ENCODE results near the gene CHRDL2.

CHRDL2 gene

GRCh38 chr11:74710281-74710938, 20.8 kb downstream of the CHRDL2 start:
- TF ChIP-seq SUZ12 (IDR thresholded peaks at IDR 0.05; ENCODE audit: extremely low read depth, insufficient read depth, insufficient read length) (no peak), YY1 (IDR thresholded peaks at IDR 0.05; ENCODE audit: insufficient read depth, insufficient read length) (no peak), ZNF274 (IDR thresholded peaks at IDR 0.05; ENCODE audit: low read depth, low read length) (no peak)
- H3K9me3 ChIP-seq (ENCODE audit: insufficient read depth, low read length): no peaks in the 10 kb centered on the region
- H3K36me3 ChIP-seq (ENCODE audit: insufficient read depth, insufficient read length, low read length): no peaks in the 10 kb centered on the region
- no peaks in the 10 kb centered on the region for H3K27me3 ChIP-seq (ENCODE audit: insufficient read depth, insufficient read length)
- no peak for DNase-seq (ENCODE audit: low read depth, low spot score)
- H3K4me3 ChIP-seq (ENCODE audit: insufficient read length, low read depth): no peak overlapping the region
- H3K9ac ChIP-seq (ENCODE audit: insufficient read length, low read depth): peak overlapping the region; percentile 26
- H3K4me1 ChIP-seq (ENCODE audit: insufficient read depth, insufficient read length): peaks cover 12% of the 10 kb centered on the region

GRCh38 chr11:74709175-74709574, 22.1 kb downstream of the CHRDL2 start:
- no peak overlapping the region for H3K4me3 ChIP-seq (ENCODE audit: insufficient read length, low read depth)
- peaks cover 12% of the 10 kb centered on the region for H3K4me1 ChIP-seq (ENCODE audit: insufficient read depth, insufficient read length)
- no peaks in the 10 kb centered on the region for H3K36me3 ChIP-seq (ENCODE audit: insufficient read depth, insufficient read length, low read length)
- TF ChIP-seq YY1 (IDR thresholded peaks at IDR 0.05; ENCODE audit: insufficient read depth, insufficient read length): no peak
- TF ChIP-seq ZNF274 (IDR thresholded peaks at IDR 0.05; ENCODE audit: low read depth, low read length): no peak
- no peak for TF ChIP-seq SUZ12 (IDR thresholded peaks at IDR 0.05; ENCODE audit: extremely low read depth, insufficient read depth, insufficient read length)
- no peak overlapping the region for H3K9ac ChIP-seq (ENCODE audit: insufficient read length, low read depth)
- no peaks in the 10 kb centered on the region for H3K9me3 ChIP-seq (ENCODE audit: insufficient read depth, low read length)
- no peak for DNase-seq (ENCODE audit: low read depth, low spot score)
- H3K27me3 ChIP-seq (ENCODE audit: insufficient read depth, insufficient read length): no peaks in the 10 kb centered on the region

- H3K36me3 ChIP-seq (ENCODE audit: insufficient read depth, insufficient read length, low read length): no peaks in the 10 kb centered on the region
- H3K9ac ChIP-seq (ENCODE audit: insufficient read length, low read depth): no peak overlapping the region
- H3K9me3 ChIP-seq (ENCODE audit: insufficient read depth, low read length): no peaks in the 10 kb centered on the region
- no peak for TF ChIP-seq ZNF274 (IDR thresholded peaks at IDR 0.05; ENCODE audit: low read depth, low read length)
- TF ChIP-seq SUZ12 (IDR thresholded peaks at IDR 0.05; ENCODE audit: extremely low read depth, insufficient read depth, insufficient read length): no peak
- no peak for TF ChIP-seq YY1 (IDR thresholded peaks at IDR 0.05; ENCODE audit: insufficient read depth, insufficient read length)
- peaks cover 12% of the 10 kb centered on the region for H3K4me1 ChIP-seq (ENCODE audit: insufficient read depth, insufficient read length)
- no peak overlapping the region for H3K4me3 ChIP-seq (ENCODE audit: insufficient read length, low read depth)
- H3K27me3 ChIP-seq (ENCODE audit: insufficient read depth, insufficient read length): no peaks in the 10 kb centered on the region
- DNase-seq (ENCODE audit: low read depth, low spot score): no peak
Observed at GRCh38 chr11:74707602-74708510, 23.4 kb downstream of the CHRDL2 start.

- H3K9me3 ChIP-seq (ENCODE audit: insufficient read depth, low read length): no peaks in the 10 kb centered on the region
- no peaks in the 10 kb centered on the region for H3K27me3 ChIP-seq (ENCODE audit: insufficient read depth, insufficient read length)
- H3K36me3 ChIP-seq (ENCODE audit: insufficient read depth, insufficient read length, low read length): no peaks in the 10 kb centered on the region
- no peak overlapping the region for H3K9ac ChIP-seq (ENCODE audit: insufficient read length, low read depth)
- H3K4me3 ChIP-seq (ENCODE audit: insufficient read length, low read depth): no peak overlapping the region
- no peak for DNase-seq (ENCODE audit: low read depth, low spot score)
- TF ChIP-seq ZNF274 (IDR thresholded peaks at IDR 0.05; ENCODE audit: low read depth, low read length) (no peak), YY1 (IDR thresholded peaks at IDR 0.05; ENCODE audit: insufficient read depth, insufficient read length) (no peak), SUZ12 (IDR thresholded peaks at IDR 0.05; ENCODE audit: extremely low read depth, insufficient read depth, insufficient read length) (no peak)
- peaks cover 12% of the 10 kb centered on the region for H3K4me1 ChIP-seq (ENCODE audit: insufficient read depth, insufficient read length)
Observed at GRCh38 chr11:74707182-74707581, 24.0 kb downstream of the CHRDL2 start.

- DNase-seq (ENCODE audit: low read depth, low spot score): no peak
- Histone ChIP-seq H3K9ac (ENCODE audit: insufficient read length, low read depth) (no peak overlapping the region), H3K9me3 (ENCODE audit: insufficient read depth, low read length) (no peaks in the 10 kb centered on the region), H3K36me3 (ENCODE audit: insufficient read depth, insufficient read length, low read length) (no peaks in the 10 kb centered on the region), H3K4me3 (ENCODE audit: insufficient read length, low read depth) (no peak overlapping the region), H3K4me1 (ENCODE audit: insufficient read depth, insufficient read length) (peaks cover 2% of the 10 kb centered on the region), H3K27me3 (ENCODE audit: insufficient read depth, insufficient read length) (no peaks in the 10 kb centered on the region)
- TF ChIP-seq ZNF274 (IDR thresholded peaks at IDR 0.05; ENCODE audit: low read depth, low read length): no peak
- no peak for TF ChIP-seq YY1 (IDR thresholded peaks at IDR 0.05; ENCODE audit: insufficient read depth, insufficient read length)
- TF ChIP-seq SUZ12 (IDR thresholded peaks at IDR 0.05; ENCODE audit: extremely low read depth, insufficient read depth, insufficient read length): no peak
Observed at GRCh38 chr11:74703211-74703610, 28.0 kb downstream of the CHRDL2 start.

- no peaks in the 10 kb centered on the region for H3K36me3 ChIP-seq (ENCODE audit: insufficient read depth, insufficient read length, low read length)
- no peak overlapping the region for H3K4me3 ChIP-seq (ENCODE audit: insufficient read length, low read depth)
- no peaks in the 10 kb centered on the region for H3K9me3 ChIP-seq (ENCODE audit: insufficient read depth, low read length)
- no peak overlapping the region for H3K9ac ChIP-seq (ENCODE audit: insufficient read length, low read depth)
- H3K4me1 ChIP-seq (ENCODE audit: insufficient read depth, insufficient read length): no peaks in the 10 kb centered on the region
- DNase-seq (ENCODE audit: low read depth, low spot score): peak; percentile 58
- no peaks in the 10 kb centered on the region for H3K27me3 ChIP-seq (ENCODE audit: insufficient read depth, insufficient read length)
- no peak for TF ChIP-seq YY1 (IDR thresholded peaks at IDR 0.05; ENCODE audit: insufficient read depth, insufficient read length)
- TF ChIP-seq SUZ12 (IDR thresholded peaks at IDR 0.05; ENCODE audit: extremely low read depth, insufficient read depth, insufficient read length): no peak
- TF ChIP-seq ZNF274 (IDR thresholded peaks at IDR 0.05; ENCODE audit: low read depth, low read length): no peak
Observed at GRCh38 chr11:74702383-74703007, 28.7 kb downstream of the CHRDL2 start.

GRCh38 chr11:74701351-74701750, 29.9 kb downstream of the CHRDL2 start:
- H3K4me3 ChIP-seq (ENCODE audit: insufficient read length, low read depth): no peak overlapping the region
- no peaks in the 10 kb centered on the region for H3K9me3 ChIP-seq (ENCODE audit: insufficient read depth, low read length)
- no peaks in the 10 kb centered on the region for H3K4me1 ChIP-seq (ENCODE audit: insufficient read depth, insufficient read length)
- no peaks in the 10 kb centered on the region for H3K27me3 ChIP-seq (ENCODE audit: insufficient read depth, insufficient read length)
- TF ChIP-seq SUZ12 (IDR thresholded peaks at IDR 0.05; ENCODE audit: extremely low read depth, insufficient read depth, insufficient read length) (no peak), YY1 (IDR thresholded peaks at IDR 0.05; ENCODE audit: insufficient read depth, insufficient read length) (no peak), ZNF274 (IDR thresholded peaks at IDR 0.05; ENCODE audit: low read depth, low read length) (no peak)
- DNase-seq (ENCODE audit: low read depth, low spot score): no peak
- H3K9ac ChIP-seq (ENCODE audit: insufficient read length, low read depth): no peak overlapping the region
- H3K36me3 ChIP-seq (ENCODE audit: insufficient read depth, insufficient read length, low read length): no peaks in the 10 kb centered on the region

Measured in NT2/D1 (cell line).